HFFc6 (cell line): ENCODE data around the gene DYNLT2B. TPM values are rescaled to one million over a fixed set of nuclear protein-coding genes. Genes with fewer than 3 reads are reported as not detected.

Experiments
- DNase-seq: peaks from one replicate; pipeline ENCODE4 v3.0.0-alpha.2; 2018
- H3K27ac Mint-ChIP-seq: 2 replicates; pipeline ENCODE4 v1.8.0; 2020; ENCODE audit warnings: mild to moderate bottlenecking, mixed read lengths
- H3K27me3 Mint-ChIP-seq: 2 replicates; pipeline ENCODE4 v1.8.0; 2021; ENCODE audit warnings: mild to moderate bottlenecking, moderate library complexity, mixed read lengths; ENCODE audit not compliant: insufficient read depth
- H3K36me3 Mint-ChIP-seq: 2 replicates; pipeline ENCODE4 v1.8.0; 2021; ENCODE audit warnings: low read depth, mixed read lengths
- H3K4me1 Mint-ChIP-seq: 2 replicates; pipeline ENCODE4 v1.8.0; 2020; ENCODE audit warnings: low read depth, mixed read lengths
- H3K4me3 Mint-ChIP-seq: 2 replicates; pipeline ENCODE4 v1.8.0; 2020; ENCODE audit warnings: mild to moderate bottlenecking, moderate library complexity, mixed read lengths
- H3K9me3 Mint-ChIP-seq: 2 replicates; pipeline ENCODE4 v1.8.0; 2020; ENCODE audit warnings: mild to moderate bottlenecking, mixed read lengths
- CTCF ChIP-seq: fragments of 200-600 bp; sonication (generic); IDR thresholded peaks from 2 replicates; pipeline ENCODE4 v1.5.0; 2021; ENCODE audit warnings: antibody characterized with exemption, mild to moderate bottlenecking
- total RNA-seq, 6 experiments: library from RNA; stranded (reverse); fragmentation: NEBNext Ultra II Directional; extraction: Animal tissue kit (Norgen Biotek cat#: 25700); gene quantifications; 2 replicates in 1 of 6; 3 replicates in 5 of 6; pipeline ENCODE4 v1.2.3, GENCODE V29; 2021

The DYNLT2B gene
- total RNA-seq, 6 experiments from 2014 or later = 10.3 to 15.0 (median 13.3) TPM

- Mint-ChIP-seq H3K27me3 (peaks cover 4% of the 10 kb centered on the region; the same call in 1 of the 2 replicates), H3K4me3 (no peak overlapping the region), H3K27ac (no peak overlapping the region; the same call in 1 of the 2 replicates), H3K36me3 (no peaks in the 10 kb centered on the region), H3K9me3 (no peaks in the 10 kb centered on the region), H3K4me1 (peaks cover 51% of the 10 kb centered on the region)
- no peak for DNase-seq
- no peak for TF ChIP-seq CTCF
Measured at GRCh38 chr3:196336319-196337145, 18.5 kb upstream of the DYNLT2B start.

- Mint-ChIP-seq H3K9me3 (no peaks in the 10 kb centered on the region), H3K36me3 (no peaks in the 10 kb centered on the region), H3K4me1 (peaks cover 41% of the 10 kb centered on the region), H3K27ac (no peak overlapping the region), H3K4me3 (no peak overlapping the region), H3K27me3 (peaks cover 4% of the 10 kb centered on the region; the same call in 1 of the 2 replicates)
- TF ChIP-seq CTCF = no peak
- DNase-seq = no peak
Measured at GRCh38 chr3:196335503-196335948, 17.5 kb upstream of the DYNLT2B start.

GRCh38 chr3:196334982-196335381 lies 16.9 kb upstream of the DYNLT2B start:
- no peak overlapping the region for H3K4me3 Mint-ChIP-seq

DNA sequence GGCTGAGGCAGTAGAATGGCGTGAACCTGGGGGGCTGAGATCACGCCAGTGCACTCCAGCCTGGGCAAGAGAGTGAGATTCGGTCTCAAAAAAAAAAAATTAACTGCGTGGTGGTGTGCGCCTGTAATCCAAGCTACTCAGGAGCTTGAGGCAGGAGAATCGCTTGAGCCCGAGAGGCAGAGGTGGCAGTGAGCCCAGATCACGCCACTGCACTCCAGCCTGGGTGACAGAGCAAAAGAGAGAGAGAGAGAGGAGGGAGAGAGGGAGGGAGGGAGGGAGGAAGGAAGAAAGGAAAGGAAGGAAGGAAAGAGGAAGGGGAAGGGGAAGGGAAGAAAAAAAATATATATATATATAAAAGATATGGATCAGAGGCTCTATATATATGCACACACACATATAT lies 14.1 kb upstream of the DYNLT2B start:
- Mint-ChIP-seq H3K27me3 (peaks cover 4% of the 10 kb centered on the region; the same call in 1 of the 2 replicates), H3K36me3 (no peaks in the 10 kb centered on the region), H3K27ac (no peak overlapping the region), H3K4me3 (no peak overlapping the region), H3K4me1 (peaks cover 16% of the 10 kb centered on the region), H3K9me3 (no peaks in the 10 kb centered on the region)
- no peak for TF ChIP-seq CTCF
- no peak for DNase-seq

More at GRCh38 chr3:196334982-196335381, 16.9 kb upstream of the DYNLT2B start:
- H3K27me3 Mint-ChIP-seq = peaks cover 4% of the 10 kb centered on the region; the same call in 1 of the 2 replicates
- H3K27ac Mint-ChIP-seq = no peak overlapping the region
- TF ChIP-seq CTCF = no peak
- DNase-seq = no peak
- H3K4me1 Mint-ChIP-seq = peaks cover 35% of the 10 kb centered on the region
- no peaks in the 10 kb centered on the region for H3K36me3 Mint-ChIP-seq
- H3K9me3 Mint-ChIP-seq = no peaks in the 10 kb centered on the region

DNA sequence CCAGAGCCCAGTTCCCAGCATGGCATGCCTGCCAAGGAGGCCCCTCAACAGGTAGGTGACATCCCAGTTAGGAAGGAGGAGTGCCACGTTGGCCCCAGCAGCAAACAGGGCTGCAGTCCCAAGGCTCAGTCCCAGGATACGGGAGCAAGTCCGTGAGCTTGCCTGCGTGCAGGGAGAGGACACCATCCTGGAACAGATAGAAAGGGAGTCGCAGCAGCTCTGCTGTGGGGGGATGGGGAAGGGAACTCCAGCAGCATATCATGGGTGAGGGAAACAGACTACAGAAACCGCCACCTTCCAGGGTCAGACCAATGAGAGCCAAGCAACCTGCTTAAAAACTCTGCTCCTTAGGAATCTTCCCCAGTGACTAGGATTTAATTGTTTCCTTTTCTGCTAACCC lies 9.4 kb upstream of the DYNLT2B start:
- peaks cover 8% of the 10 kb centered on the region for H3K4me1 Mint-ChIP-seq
- no peaks in the 10 kb centered on the region for H3K36me3 Mint-ChIP-seq
- no peak overlapping the region for H3K27ac Mint-ChIP-seq
- no peak overlapping the region for H3K4me3 Mint-ChIP-seq
- H3K9me3 Mint-ChIP-seq = no peaks in the 10 kb centered on the region
- TF ChIP-seq CTCF = no peak
- no peaks in the 10 kb centered on the region for H3K27me3 Mint-ChIP-seq
- no peak for DNase-seq
